Osteocyte (in vitro differentiated cells): Measurements from ENCODE around the gene SNX1. TPM values are rescaled to one million over a fixed set of nuclear protein-coding genes. Genes with fewer than 3 reads are reported as not detected.
"Not testable (repeated sequence)": the region's sequence is repeated elsewhere in the genome, so short reads cannot be mapped to it uniquely, and the experiment has no call there.

Source experiments
- DNase-seq: peaks from one replicate; pipeline ENCODE4 v3.0.0; 2021; ENCODE audit warnings: mixed read lengths; ENCODE audit not compliant: unreplicated experiment; ENCODE audit errors: extremely low spot score
- H3K27ac Mint-ChIP-seq: one replicate; pipeline ENCODE4 v1.8.0; 2021; ENCODE audit warnings: mild to moderate bottlenecking, mixed read lengths; ENCODE audit not compliant: unreplicated experiment
- H3K27me3 Mint-ChIP-seq: one replicate; pipeline ENCODE4 v1.8.0; 2021; ENCODE audit warnings: mixed read lengths; ENCODE audit not compliant: unreplicated experiment
- H3K36me3 Mint-ChIP-seq: one replicate; pipeline ENCODE4 v1.8.0; 2021; ENCODE audit warnings: mixed read lengths; ENCODE audit not compliant: unreplicated experiment
- H3K4me1 Mint-ChIP-seq: one replicate; pipeline ENCODE4 v1.8.0; 2021; ENCODE audit warnings: mixed read lengths; ENCODE audit not compliant: unreplicated experiment
- H3K4me3 Mint-ChIP-seq: one replicate; pipeline ENCODE4 v1.8.0; 2021; ENCODE audit warnings: mild to moderate bottlenecking, moderate library complexity, mixed read lengths; ENCODE audit not compliant: unreplicated experiment
- H3K9me3 Mint-ChIP-seq: one replicate; pipeline ENCODE4 v1.8.0; 2021; ENCODE audit warnings: mixed read lengths; ENCODE audit not compliant: unreplicated experiment
- CTCF ChIP-seq: fragments of 200-600 bp; sonication (generic); IDR thresholded peaks from 2 replicates; pipeline ENCODE4 v1.5.0; 2021; ENCODE audit warnings: antibody characterized with exemption, mild to moderate bottlenecking, moderate library complexity
- total RNA-seq: library from RNA; stranded (reverse); gene quantifications from 2 replicates; pipeline ENCODE4 v1.2.1, GENCODE V29; 2021

SNX1 gene
- total RNA-seq, 1 donor from 2014 or later: 101 TPM

- Mint-ChIP-seq H3K27me3 (peaks cover 3% of the 10 kb centered on the region), H3K36me3 (no peaks in the 10 kb centered on the region), H3K4me1 (peaks cover 25% of the 10 kb centered on the region), H3K27ac (no peak overlapping the region), H3K4me3 (no peak overlapping the region), H3K9me3 (no peaks in the 10 kb centered on the region)
- no peak for TF ChIP-seq CTCF
- no peak for DNase-seq
Measured at GRCh38 chr15:64051093-64051402, 44.7 kb upstream of the SNX1 start.

DNA sequence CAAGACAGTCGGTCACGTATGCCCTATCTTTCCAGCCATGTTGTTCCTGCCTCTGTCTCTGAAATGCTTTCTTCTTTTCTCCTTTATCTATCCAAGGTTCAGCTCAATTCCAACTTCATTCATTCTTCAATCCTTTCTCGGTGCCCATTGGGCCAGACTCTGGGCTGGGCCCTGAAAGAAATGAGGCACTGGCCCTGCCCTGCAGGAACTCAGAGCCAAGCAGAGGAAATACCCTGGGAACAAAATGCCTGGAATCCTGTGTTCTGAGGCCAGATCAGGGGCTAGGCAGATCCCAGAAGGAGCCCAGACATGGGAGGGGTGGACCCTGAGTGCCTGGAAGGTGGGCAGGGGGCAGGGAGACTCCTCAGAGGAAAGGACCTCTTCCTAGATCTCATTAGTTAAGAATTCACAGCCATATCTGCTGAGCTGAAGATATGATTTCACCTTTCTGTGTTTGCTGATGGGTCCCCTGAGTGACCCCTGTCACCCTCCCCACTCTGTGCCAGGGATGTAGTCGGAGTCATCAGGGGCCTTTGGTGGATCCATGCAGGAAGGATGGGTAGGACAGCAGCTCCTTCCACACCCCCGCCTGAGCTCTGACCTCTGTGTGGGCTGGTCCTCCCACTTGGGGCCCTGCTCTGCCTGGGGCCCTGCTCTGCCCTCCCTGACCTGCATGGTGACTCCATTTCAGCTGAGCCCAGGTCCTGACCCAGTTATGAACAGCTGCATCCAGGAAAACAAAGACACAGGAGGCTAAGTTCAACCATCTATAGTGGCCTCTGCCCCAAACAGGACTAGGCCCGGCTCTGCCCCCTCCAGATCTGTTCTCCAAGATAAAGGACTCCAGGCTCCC lies 44.1 kb upstream of the SNX1 start:
- no peak overlapping the region for H3K27ac Mint-ChIP-seq
- no peak for TF ChIP-seq CTCF
- no peak for DNase-seq

DNA sequence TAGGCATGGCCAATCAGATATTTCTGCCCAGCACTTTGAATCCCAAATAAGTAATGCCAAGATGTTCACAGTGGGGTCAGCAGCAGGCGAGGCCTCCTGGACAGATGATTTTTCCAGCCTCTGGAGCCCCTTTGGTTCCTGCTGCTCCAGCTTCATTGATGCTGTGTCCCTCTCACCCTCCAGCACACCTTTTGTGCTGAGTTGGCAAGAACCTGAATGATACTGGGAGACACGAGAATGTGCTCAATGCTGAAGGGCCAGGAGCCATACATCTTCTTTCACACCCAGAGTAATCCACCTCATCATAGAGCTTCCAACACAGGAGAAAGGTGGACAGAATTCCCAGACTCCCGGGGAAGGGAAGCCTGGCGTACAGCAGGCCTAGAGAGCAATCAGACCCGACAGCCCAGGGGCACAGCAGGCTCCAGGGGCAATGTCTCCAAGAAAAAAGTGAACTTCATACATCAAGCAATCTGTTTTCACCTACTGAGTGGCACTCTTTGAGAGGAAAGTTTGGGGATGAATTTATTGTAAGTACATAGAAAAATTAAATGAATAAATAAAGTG lies 42.8 kb upstream of the SNX1 start:
- no peak for TF ChIP-seq CTCF
- no peak for DNase-seq
- H3K4me3 Mint-ChIP-seq: no peak overlapping the region
- H3K27ac Mint-ChIP-seq: no peak overlapping the region
- peaks cover 3% of the 10 kb centered on the region for H3K27me3 Mint-ChIP-seq
- H3K36me3 Mint-ChIP-seq: no peaks in the 10 kb centered on the region
- H3K4me1 Mint-ChIP-seq: peaks cover 15% of the 10 kb centered on the region
- H3K9me3 Mint-ChIP-seq: no peaks in the 10 kb centered on the region

More for the DNA sequence above, 44.1 kb upstream of the SNX1 start:
- Mint-ChIP-seq H3K4me3 (no peak overlapping the region), H3K27me3 (peaks cover 3% of the 10 kb centered on the region), H3K36me3 (no peaks in the 10 kb centered on the region), H3K4me1 (peaks cover 23% of the 10 kb centered on the region), H3K9me3 (no peaks in the 10 kb centered on the region)

- H3K4me1 Mint-ChIP-seq: peaks cover 15% of the 10 kb centered on the region
- not testable (repeated sequence) for H3K27me3 Mint-ChIP-seq, H3K9me3 Mint-ChIP-seq, H3K36me3 Mint-ChIP-seq, DNase-seq, H3K4me3 Mint-ChIP-seq, H3K27ac Mint-ChIP-seq
Measured at GRCh38 chr15:64053674-64054073, 42.1 kb upstream of the SNX1 start.

DNA sequence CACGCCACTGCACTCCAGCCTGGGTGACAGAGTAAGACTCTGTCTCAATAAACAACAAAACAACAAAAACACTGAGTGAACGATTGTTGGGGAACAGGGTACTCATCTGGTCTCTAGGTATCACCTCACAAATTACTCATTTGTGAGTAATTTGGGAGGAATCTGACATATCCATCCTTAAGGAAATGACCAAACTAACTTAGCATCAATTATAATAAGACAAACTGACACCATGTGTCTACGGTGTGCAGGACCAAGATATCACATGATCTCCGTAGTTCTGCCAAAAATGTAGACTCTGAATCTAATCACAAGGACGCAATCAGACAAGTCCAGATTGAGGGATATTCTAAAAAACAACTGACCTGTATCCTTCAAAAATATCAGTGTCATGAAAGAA lies 37.5 kb upstream of the SNX1 start:
- H3K4me1 Mint-ChIP-seq: peaks cover 1% of the 10 kb centered on the region
- no peak overlapping the region for H3K4me3 Mint-ChIP-seq
- DNase-seq: no peak
- no peaks in the 10 kb centered on the region for H3K36me3 Mint-ChIP-seq
- no peak overlapping the region for H3K27ac Mint-ChIP-seq
- H3K27me3 Mint-ChIP-seq: peaks cover 3% of the 10 kb centered on the region
- no peaks in the 10 kb centered on the region for H3K9me3 Mint-ChIP-seq
- TF ChIP-seq CTCF: no peak

GRCh38 chr15:64059104-64059503 lies 36.7 kb upstream of the SNX1 start:
- H3K4me3 Mint-ChIP-seq, H3K27me3 Mint-ChIP-seq, H3K36me3 Mint-ChIP-seq, DNase-seq, H3K9me3 Mint-ChIP-seq, H3K4me1 Mint-ChIP-seq, H3K27ac Mint-ChIP-seq: not testable (repeated sequence)
